H9 (cell line): ENCODE measurements around the gene DHX30. TPM values are rescaled to one million over a fixed set of nuclear protein-coding genes. Genes with fewer than 3 reads are reported as not detected.

Experiments
- DNase-seq: peaks from one replicate; pipeline ENCODE4 v3.0.0-alpha.2; 2017
- H2AFZ ChIP-seq: one replicate; pipeline ENCODE4 v1.6.1; 2013; ENCODE audit warnings: mild to moderate bottlenecking, low read length, control low read depth, moderate library complexity
- H2AK5ac ChIP-seq: 2 replicates; pipeline ENCODE4 v1.6.1; 2013; ENCODE audit warnings: low read length, control low read depth, mixed read lengths; ENCODE audit not compliant: insufficient read length
- H2BK120ac ChIP-seq: one replicate; pipeline ENCODE4 v1.6.1; 2013; ENCODE audit warnings: low read depth, mild to moderate bottlenecking, low read length, control low read depth, inconsistent platforms; ENCODE audit not compliant: poor library complexity, severe bottlenecking
- H2BK12ac ChIP-seq: 2 replicates; pipeline ENCODE4 v1.6.1; 2013; ENCODE audit warnings: low read length, control low read depth, mixed read lengths, low read depth; ENCODE audit not compliant: insufficient read length
- H2BK15ac ChIP-seq: 2 replicates; pipeline ENCODE4 v1.6.1; 2013; ENCODE audit warnings: low read depth, low read length, control low read depth
- H2BK20ac ChIP-seq: one replicate; pipeline ENCODE4 v1.6.1; 2013; ENCODE audit warnings: low read depth, mild to moderate bottlenecking, low read length, control low read depth, inconsistent platforms; ENCODE audit not compliant: poor library complexity, severe bottlenecking
- H2BK5ac ChIP-seq: 2 replicates; pipeline ENCODE4 v1.6.1; 2013; ENCODE audit warnings: low read length, control low read depth, mixed read lengths; ENCODE audit not compliant: insufficient read length
- H3K14ac ChIP-seq: 2 replicates; pipeline ENCODE4 v1.6.1; 2013; ENCODE audit warnings: low read length, control low read depth; ENCODE audit not compliant: insufficient read depth
- H3K18ac ChIP-seq: 2 replicates; pipeline ENCODE4 v1.6.1; 2013; ENCODE audit warnings: low read depth, mild to moderate bottlenecking, mixed read lengths, low read length, control low read depth; ENCODE audit not compliant: insufficient read length
- H3K23ac ChIP-seq: 2 replicates; pipeline ENCODE4 v1.6.1; 2013; ENCODE audit warnings: low read length, control low read depth, mixed read lengths, low read depth; ENCODE audit not compliant: insufficient read length
- H3K23me2 ChIP-seq: 2 replicates; pipeline ENCODE4 v1.6.1; 2013; ENCODE audit warnings: low read depth, mild to moderate bottlenecking, mixed read lengths, low read length, control low read depth; ENCODE audit not compliant: insufficient read length, poor library complexity, severe bottlenecking
- H3K27ac ChIP-seq: 2 replicates; pipeline ENCODE4 v1.5.1; 2013; ENCODE audit warnings: low read length, control low read depth, mixed read lengths, low read depth; ENCODE audit not compliant: insufficient read length
- H3K27me3 ChIP-seq: 2 replicates; pipeline ENCODE4 v1.6.1; 2013; ENCODE audit warnings: low read length, control low read depth, inconsistent platforms; ENCODE audit not compliant: insufficient read depth
- H3K4ac ChIP-seq: 2 replicates; pipeline ENCODE4 v1.6.1; 2013; ENCODE audit warnings: low read depth, mild to moderate bottlenecking, control low read depth, inconsistent platforms, low read length, moderate library complexity
- H3K4me1 ChIP-seq: 2 replicates; pipeline ENCODE4 v1.6.1; 2013; ENCODE audit warnings: low read length, control low read depth, inconsistent platforms; ENCODE audit not compliant: insufficient read depth
- H3K4me2 ChIP-seq: 2 replicates; pipeline ENCODE4 v1.6.1; 2013; ENCODE audit warnings: low read length, control low read depth, mixed read lengths; ENCODE audit not compliant: insufficient read length, insufficient read depth
- H3K56ac ChIP-seq: 2 replicates; pipeline ENCODE4 v1.6.1; 2013; ENCODE audit warnings: low read depth, mild to moderate bottlenecking, mixed read lengths, low read length, control low read depth; ENCODE audit not compliant: insufficient read length
- H3K79me1 ChIP-seq: 2 replicates; pipeline ENCODE4 v1.6.1; 2013; ENCODE audit warnings: low read depth, mild to moderate bottlenecking, moderate library complexity, low read length, control low read depth, inconsistent platforms; ENCODE audit not compliant: insufficient read depth, poor library complexity, severe bottlenecking
- H3K79me2 ChIP-seq: 2 replicates; pipeline ENCODE4 v1.6.1; 2013; ENCODE audit warnings: low read length, control low read depth, inconsistent platforms; ENCODE audit not compliant: insufficient read depth
- H3K9ac ChIP-seq: 2 replicates; pipeline ENCODE4 v1.6.1; 2013; ENCODE audit warnings: low read length, control low read depth, mixed read lengths; ENCODE audit not compliant: insufficient read length; ENCODE audit errors: extremely low read depth
- H3K9me3 ChIP-seq: one replicate; pipeline ENCODE4 v1.6.1; 2013; ENCODE audit warnings: low read depth, low read length, inconsistent platforms; ENCODE audit not compliant: control insufficient read depth
- H3T11ph ChIP-seq: one replicate; pipeline ENCODE4 v1.6.1; 2013; ENCODE audit warnings: mild to moderate bottlenecking, low read length, control low read depth, inconsistent platforms
- H4K20me1 ChIP-seq: one replicate; pipeline ENCODE4 v1.6.1; 2013; ENCODE audit not compliant: control insufficient read depth, insufficient read length, insufficient read depth
- H4K5ac ChIP-seq: 2 replicates; pipeline ENCODE4 v1.6.1; 2013; ENCODE audit warnings: low read depth, mild to moderate bottlenecking, mixed read lengths, low read length, control low read depth; ENCODE audit not compliant: insufficient read length
- H4K8ac ChIP-seq: replicated peaks from 2 replicates; pipeline ENCODE4 v1.6.1; 2013; ENCODE audit warnings: low read length, control low read depth, mixed read lengths, low read depth; ENCODE audit not compliant: insufficient read length
- H4K91ac ChIP-seq: 2 replicates; pipeline ENCODE4 v1.6.1; 2013; ENCODE audit warnings: low read depth, mild to moderate bottlenecking, moderate library complexity, mixed read lengths, low read length, control low read depth; ENCODE audit not compliant: insufficient read length
- H3K27ac Mint-ChIP-seq, 3 experiments: 2 replicates in 2 of 3; 3 replicates in 1 of 3; pipeline ENCODE4 v1.8.0; 2020 to 2021; ENCODE audit warnings: mixed read lengths in 3 of 3, mild to moderate bottlenecking in 1 of 3, moderate library complexity in 1 of 3
- H3K27me3 Mint-ChIP-seq: 2 replicates; pipeline ENCODE4 v1.8.0; 2021; ENCODE audit warnings: low read depth, mild to moderate bottlenecking, moderate library complexity, mixed read lengths
- H3K36me3 Mint-ChIP-seq, 3 experiments: 2 replicates in 2 of 3; 3 replicates in 1 of 3; pipeline ENCODE4 v1.8.0; 2020 to 2021; ENCODE audit warnings: low read depth in 3 of 3, mixed read lengths in 3 of 3; ENCODE audit not compliant: insufficient read depth in 1 of 3
- H3K4me1 Mint-ChIP-seq, 2 experiments: 2 replicates each; pipeline ENCODE4 v1.8.0; 2020; ENCODE audit warnings: mixed read lengths in 2 of 2
- H3K4me3 Mint-ChIP-seq, 2 experiments: 2 replicates in 1 of 2; 3 replicates in 1 of 2; pipeline ENCODE4 v1.8.0; 2020 to 2021; ENCODE audit warnings: mild to moderate bottlenecking in 2 of 2, mixed read lengths in 2 of 2, moderate library complexity in 1 of 2
- H3K9me3 Mint-ChIP-seq, 2 experiments: 2 replicates in 1 of 2; 3 replicates in 1 of 2; pipeline ENCODE4 v1.8.0; 2020; ENCODE audit warnings: mild to moderate bottlenecking in 2 of 2, mixed read lengths in 2 of 2, moderate library complexity in 1 of 2
- CTCF ChIP-seq: fragments of 200-600 bp; sonication (generic); conservative IDR thresholded peaks from 3 replicates; pipeline ENCODE4 v1.8.0; 2021; ENCODE audit warnings: antibody characterized with exemption, mild to moderate bottlenecking
- WGBS: extraction: QIAGEN DNeasy Blood & Tissue Kit; methylation state at CpG from one replicate; pipeline ENCODE4 v1.1.7; 2013; ENCODE audit warnings: missing lambda C conversion rate, low lambda C conversion rate, mixed read lengths; ENCODE audit not compliant: insufficient read length; ENCODE audit errors: extremely low coverage; 5-methylcytosine and 5-hydroxymethylcytosine counted together
- microRNA-seq: library from miRNA; unstranded; fragments of <30 nt; microRNA quantifications from one replicate; pipeline ENCODE4, GENCODE V29; 2020; ENCODE audit warnings: borderline microRNAs expressed
- total RNA-seq: library from RNA; stranded (reverse); gene quantifications from 2 replicates; pipeline ENCODE4 v1.2.1, GENCODE V29; 2021

DHX30 gene
- total RNA-seq, 1 experiment from 2014 or later = 107 TPM

GRCh38 chr3:47899495-47900108 lies 96.7 kb downstream of the DHX30 start:
- Histone ChIP-seq H2BK20ac (no peak overlapping the region), H2AK5ac (no peak overlapping the region), H3K9ac (no peak overlapping the region), H3K23ac (no peak overlapping the region), H2BK15ac (no peak overlapping the region), H2BK120ac (peak overlapping the region; percentile 12), H3K9me3 (no peaks in the 10 kb centered on the region), H3K27me3 (no peaks in the 10 kb centered on the region), H3K79me1 (no peaks in the 10 kb centered on the region), H4K91ac (no peak overlapping the region), H3K4ac (no peak overlapping the region), H4K20me1 (no peaks in the 10 kb centered on the region), H2BK12ac (no peak overlapping the region), H2BK5ac (no peak overlapping the region), H3K23me2 (no peaks in the 10 kb centered on the region), H3K27ac (no peak overlapping the region), H3K4me1 (no peaks in the 10 kb centered on the region), H3T11ph (no peak overlapping the region), H3K14ac (no peak overlapping the region), H3K56ac (no peak overlapping the region), H4K8ac (no peak overlapping the region), H3K79me2 (no peaks in the 10 kb centered on the region), H3K4me2 (no peak overlapping the region), H2AFZ (no peak overlapping the region), H4K5ac (no peak overlapping the region), H3K18ac (no peak overlapping the region)
- H3K4me3 Mint-ChIP-seq = no peak overlapping the region
- DNase-seq = no peak
- no peak overlapping the region; a peak in 1 of 7 replicates for H3K27ac Mint-ChIP-seq
- WGBS = no CpG with 5 or more reads among the region's 3 CpGs
- peaks cover 4 to 29% (median 7%) of the 10 kb centered on the region in 3 experiments; a peak in 5 of 7 replicates for H3K36me3 Mint-ChIP-seq
- H3K4me1 Mint-ChIP-seq = no peaks in the 10 kb centered on the region
- H3K9me3 Mint-ChIP-seq = no peaks in the 10 kb centered on the region
- H3K27me3 Mint-ChIP-seq = no peaks in the 10 kb centered on the region
- TF ChIP-seq CTCF = no peak

Small RNA genes within 50 kb of the gene (microRNA-seq; reads per million reads assigned to microRNA genes)
- gene MIR1226 = 37.4 reads per million, percentile 63 among the genes with 10 or more reads in this experiment

Other genes starting within 250 kb of the DHX30 start
- 5.4 and 5.7 TPM in 2 replicates for gene CSPG5, start 224.3 kb upstream of the DHX30 start, total RNA-seq
- gene SMARCC1, start 21.2 kb upstream of the DHX30 start, total RNA-seq = 268 and 274 TPM in 2 replicates
- gene MAP4, start 213.3 kb downstream of the DHX30 start, total RNA-seq = 138 and 140 TPM in 2 replicates